Globus pallidus (tissue), 1 donor: ENCODE measurements around the gene SNAP23.
A peak's percentile ranks its signal among the peaks of the same experiment; 100 is the strongest.

Experiments used
- DNase-seq: peaks from one replicate; pipeline ENCODE4 v3.0.0-alpha.2; 2015; ENCODE audit warnings: low spot score

The SNAP23 gene

GRCh38 chr15:42495361-42496212 is at the start of gene SNAP23:
SNAP23 (plus strand) TSS chr15:42495634; CDS start chr15:42511847, 16,213 bp downstream.
- peak; percentile 92 for DNase-seq

GRCh38 chr15:42447599-42447998 is 47.8 kb upstream of the SNAP23 start:
- no peak for DNase-seq

GRCh38 chr15:42448281-42448680 is 47.2 kb upstream of the SNAP23 start:
- no peak for DNase-seq

GRCh38 chr15:42449770-42450424 is 45.5 kb upstream of the SNAP23 start:
- DNase-seq = no peak

GRCh38 chr15:42450425-42450790 is 45.0 kb upstream of the SNAP23 start:
- no peak for DNase-seq

GRCh38 chr15:42453826-42454225 is 41.6 kb upstream of the SNAP23 start:
- no peak for DNase-seq

GRCh38 chr15:42456531-42456930 is 38.9 kb upstream of the SNAP23 start:
- DNase-seq = no peak

- DNase-seq = peak; percentile 33
Observed at GRCh38 chr15:42456971-42457370, 38.5 kb upstream of the SNAP23 start.

GRCh38 chr15:42457445-42458442 is 37.7 kb upstream of the SNAP23 start:
- DNase-seq = peak; percentile 78

GRCh38 chr15:42461261-42461660 is 34.2 kb upstream of the SNAP23 start:
- no peak for DNase-seq

- DNase-seq = no peak
Observed at GRCh38 chr15:42465520-42466259, 29.7 kb upstream of the SNAP23 start.

GRCh38 chr15:42471002-42471401 is 24.4 kb upstream of the SNAP23 start:
- no peak for DNase-seq

GRCh38 chr15:42474827-42475226 is 20.6 kb upstream of the SNAP23 start:
- DNase-seq = no peak

GRCh38 chr15:42482701-42483100 is 12.7 kb upstream of the SNAP23 start:
- no peak for DNase-seq

- DNase-seq = no peak
Observed at GRCh38 chr15:42483677-42484076, 11.8 kb upstream of the SNAP23 start.

- no peak for DNase-seq
Observed at GRCh38 chr15:42490291-42490670, 5.2 kb upstream of the SNAP23 start.

- DNase-seq = peak; percentile 92
Observed at GRCh38 chr15:42490671-42491538, 4.5 kb upstream of the SNAP23 start, which contains the start of gene ZNF106. ZNF106 (minus strand) TSS chr15:42491141; CDS start chr15:42472289, 18,852 bp downstream.

- no peak for DNase-seq
Observed at GRCh38 chr15:42491539-42492225, 3.8 kb upstream of the SNAP23 start.

- no peak for DNase-seq
Observed at GRCh38 chr15:42493679-42494078, 1.8 kb upstream of the SNAP23 start.

- DNase-seq = peak; percentile 84
Observed at GRCh38 chr15:42494998-42495360, 455 bp upstream of the SNAP23 start.
